SK-N-MC (cell line): ENCODE results near the gene BEGAIN.

Experiments
- EZH2 ChIP-seq: fragments of 200-600 bp; sonication (generic); IDR thresholded peaks from one replicate; pipeline ENCODE4 v1.6.1; 2017; ENCODE audit warnings: antibody characterized with exemption
- FOXP2 ChIP-seq: optimal IDR thresholded peaks from 2 replicates; pipeline ENCODE3; 2011; ENCODE audit warnings: mild to moderate bottlenecking, moderate library complexity; ENCODE audit not compliant: insufficient read depth; ENCODE audit errors: extremely low read length, control extremely low read depth
- POLR2AphosphoS5 ChIP-seq: IDR thresholded peaks from 2 replicates; pipeline ENCODE4 v1.6.1; 2012; ENCODE audit warnings: mild to moderate bottlenecking, low read depth, low read length, borderline replicate concordance

- TF ChIP-seq EZH2 = no peak
- TF ChIP-seq POLR2AphosphoS5 = no peak
- no peak for TF ChIP-seq FOXP2
Measured at GRCh38 chr14:100604121-100604501, 16.9 kb upstream of the BEGAIN start.
